IPS-11a (cell line): ENCODE data around the gene OSBPL1A.
A peak's percentile ranks its signal among the peaks of the same experiment; 100 is the strongest.
"Not testable (repeated sequence)": the region's sequence is repeated elsewhere in the genome, so short reads cannot be mapped to it uniquely, and the experiment has no call there.

Source experiments
- H3K4me3 ChIP-seq: one replicate; pipeline ENCODE4 v1.5.1; 2013; ENCODE audit warnings: low read depth, low read length, control low read depth

Gene OSBPL1A

DNA sequence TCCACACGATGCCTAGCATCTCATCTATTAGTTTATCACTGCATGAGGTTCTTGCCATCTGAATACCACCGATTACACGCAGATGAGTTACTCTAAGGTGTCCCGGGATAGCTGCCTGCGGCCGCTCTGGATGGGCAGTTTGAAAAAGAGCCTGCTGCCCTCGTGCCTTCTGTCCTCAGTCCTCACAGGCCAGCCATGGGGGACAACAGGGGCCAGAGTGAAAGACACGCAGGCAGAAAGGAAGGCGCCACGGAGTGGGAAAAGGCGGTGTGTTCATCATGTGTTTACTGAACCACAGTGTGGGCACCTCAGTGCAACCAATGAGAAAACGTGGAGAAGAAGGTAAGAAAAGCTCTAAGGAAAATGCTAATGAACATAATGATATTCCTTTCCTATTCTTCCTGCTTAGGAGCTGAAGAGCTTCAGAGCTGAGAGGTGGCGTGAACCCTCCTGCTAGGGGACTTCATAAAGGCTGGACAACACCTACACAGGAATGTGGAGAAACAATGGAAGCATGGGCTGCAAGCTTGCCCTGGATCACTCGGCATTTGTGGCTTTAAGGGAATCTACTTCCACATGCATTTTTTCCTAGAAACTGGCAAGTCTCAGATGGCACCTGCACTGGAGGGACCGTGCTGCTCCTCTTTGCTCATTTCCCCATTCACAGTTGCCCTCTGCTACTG lies 207.8 kb downstream of the OSBPL1A start:
- H3K4me3 ChIP-seq, result no peak overlapping the region

DNA sequence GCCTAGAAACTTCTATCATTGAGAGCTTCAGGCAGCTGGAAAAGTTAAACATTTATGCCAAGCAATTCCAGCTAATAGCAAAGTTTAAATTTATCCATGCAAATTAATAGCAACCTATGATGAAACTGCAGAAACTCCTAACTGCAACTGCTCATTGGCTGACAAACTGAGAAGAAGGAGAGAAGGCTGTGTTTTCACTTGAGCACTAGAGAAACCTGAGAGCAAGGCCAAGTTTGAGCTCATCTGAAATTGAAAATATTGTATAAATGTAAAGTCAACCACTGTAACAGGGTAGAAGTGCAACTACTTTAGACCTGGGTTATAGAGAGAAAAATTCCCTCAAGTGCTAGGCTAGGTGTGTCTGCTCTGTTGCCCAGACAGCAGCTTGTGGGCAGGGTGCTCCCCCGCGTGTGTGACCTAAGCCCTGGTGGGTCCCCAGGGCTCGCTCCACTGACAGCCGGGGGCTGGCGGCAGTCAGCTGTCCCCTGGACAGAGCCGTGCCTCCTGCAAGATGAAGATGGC lies 208.6 kb downstream of the OSBPL1A start:
- H3K4me3 ChIP-seq, result no peak overlapping the region

DNA sequence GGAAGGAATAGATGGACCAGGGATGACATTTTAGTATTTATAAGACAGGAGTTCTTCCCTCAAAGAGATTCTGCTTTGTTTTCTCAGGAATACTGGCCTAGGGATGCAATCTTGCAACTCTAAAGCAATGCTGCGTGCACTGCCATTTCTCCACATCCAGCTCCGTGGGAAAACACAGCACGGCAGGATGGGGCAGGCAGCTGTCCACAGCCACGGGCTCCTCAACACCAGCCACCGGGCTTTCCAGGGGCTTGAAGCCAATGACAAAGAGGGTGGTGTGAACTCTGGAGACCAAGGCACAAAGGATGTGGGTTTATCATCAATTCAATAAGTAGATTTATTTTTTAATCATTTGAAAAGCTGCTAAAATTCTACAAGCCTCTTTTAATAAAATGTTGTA lies 209.5 kb downstream of the OSBPL1A start:
- no peak overlapping the region for H3K4me3 ChIP-seq

DNA sequence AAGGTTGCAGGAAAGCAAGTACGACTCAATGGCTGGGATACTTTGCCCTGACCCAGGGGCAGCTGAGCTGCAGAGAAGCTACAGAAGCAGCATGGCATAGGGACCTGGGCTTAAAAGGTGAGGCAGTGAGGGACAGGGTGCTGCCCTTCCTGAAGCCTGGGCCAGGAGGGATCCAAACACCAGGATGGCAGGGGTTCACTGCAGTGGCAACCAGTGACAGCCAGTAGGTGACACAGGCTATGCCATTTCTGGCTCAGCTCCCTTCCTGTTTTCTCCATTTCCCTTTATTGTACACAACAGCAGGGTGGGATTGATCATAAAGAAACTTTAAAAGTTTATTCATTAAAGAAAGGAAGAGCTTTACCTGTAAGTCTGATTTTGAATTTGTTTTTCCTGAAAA lies 209.9 kb downstream of the OSBPL1A start:
- H3K4me3 ChIP-seq, result no peak overlapping the region

DNA sequence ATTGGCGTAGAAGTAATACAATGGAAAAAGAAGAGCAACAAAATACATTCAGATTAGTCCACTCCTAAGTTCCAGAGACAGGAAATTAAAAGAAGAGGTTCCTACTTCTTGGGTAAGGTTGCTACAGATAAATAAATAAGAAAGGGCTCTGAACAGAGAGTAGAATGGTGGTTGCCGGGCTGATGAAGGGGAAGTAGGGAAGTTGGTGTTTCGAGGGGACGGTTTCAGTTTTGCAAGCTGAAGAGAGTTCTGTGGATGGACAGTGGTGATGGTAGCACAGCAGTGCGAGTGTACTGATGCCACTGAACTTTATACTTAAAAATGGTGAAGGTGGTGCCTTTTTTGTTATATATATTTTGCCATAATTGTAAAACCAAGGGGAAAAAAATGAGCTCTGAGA lies 210.6 kb downstream of the OSBPL1A start:
- no peak overlapping the region for H3K4me3 ChIP-seq

DNA sequence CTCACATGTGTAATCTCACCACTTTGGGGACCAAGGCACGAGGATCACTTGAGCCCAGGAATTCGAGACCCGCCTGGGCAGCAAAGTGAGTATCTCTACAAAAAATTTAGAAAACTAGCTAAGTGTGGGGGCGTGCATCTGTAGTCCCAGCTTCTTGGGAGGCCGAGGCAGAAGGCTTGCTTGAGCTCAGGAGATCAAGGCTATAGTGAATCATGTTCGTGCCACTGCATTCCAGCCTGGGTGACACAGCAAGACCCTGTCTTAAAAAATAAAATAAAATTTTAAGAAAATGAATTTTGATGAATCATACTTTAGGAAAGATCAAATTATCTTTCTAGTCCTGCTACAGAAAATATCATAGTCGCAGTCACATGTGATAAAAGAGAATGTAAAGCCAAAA lies 211.8 kb downstream of the OSBPL1A start:
- no peak overlapping the region for H3K4me3 ChIP-seq

DNA sequence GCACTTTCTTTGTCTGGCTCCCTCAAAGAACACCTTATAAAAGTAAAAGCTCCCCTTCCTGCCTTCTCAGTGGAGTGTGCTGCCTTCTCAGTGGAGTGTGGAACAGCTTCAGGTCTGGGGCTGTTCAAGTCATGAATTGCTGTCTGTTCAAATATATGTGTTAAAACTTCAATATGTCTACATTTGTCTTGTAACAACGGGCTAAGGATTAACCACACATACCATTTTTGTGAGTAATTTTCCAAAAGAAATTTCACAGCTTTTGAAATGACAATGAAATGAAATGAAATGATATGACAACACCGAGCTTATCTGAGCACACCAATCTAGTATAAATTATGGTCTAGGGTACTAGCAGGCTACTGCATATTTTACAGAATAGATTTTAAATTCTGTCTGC lies 215.8 kb downstream of the OSBPL1A start:
- H3K4me3 ChIP-seq, result no peak overlapping the region

DNA sequence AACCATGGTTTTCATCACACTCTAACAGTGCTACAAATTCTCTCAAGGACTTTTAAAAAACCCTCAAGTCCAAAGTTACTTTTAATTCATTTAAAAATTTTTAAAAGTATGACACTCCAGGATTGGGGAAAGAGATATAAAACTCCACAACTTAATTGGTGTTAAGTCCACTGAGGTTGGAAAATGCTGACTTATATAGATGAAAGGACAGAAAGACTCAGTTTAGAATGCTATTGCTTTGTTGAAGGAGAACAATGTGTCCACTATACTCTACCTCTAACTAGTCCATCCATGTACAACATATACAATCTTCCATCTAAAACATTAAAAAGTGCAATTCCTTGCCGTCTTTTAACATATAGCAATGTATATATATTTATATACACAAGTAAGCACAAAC lies 217.6 kb downstream of the OSBPL1A start:
- no peak overlapping the region for H3K4me3 ChIP-seq

DNA sequence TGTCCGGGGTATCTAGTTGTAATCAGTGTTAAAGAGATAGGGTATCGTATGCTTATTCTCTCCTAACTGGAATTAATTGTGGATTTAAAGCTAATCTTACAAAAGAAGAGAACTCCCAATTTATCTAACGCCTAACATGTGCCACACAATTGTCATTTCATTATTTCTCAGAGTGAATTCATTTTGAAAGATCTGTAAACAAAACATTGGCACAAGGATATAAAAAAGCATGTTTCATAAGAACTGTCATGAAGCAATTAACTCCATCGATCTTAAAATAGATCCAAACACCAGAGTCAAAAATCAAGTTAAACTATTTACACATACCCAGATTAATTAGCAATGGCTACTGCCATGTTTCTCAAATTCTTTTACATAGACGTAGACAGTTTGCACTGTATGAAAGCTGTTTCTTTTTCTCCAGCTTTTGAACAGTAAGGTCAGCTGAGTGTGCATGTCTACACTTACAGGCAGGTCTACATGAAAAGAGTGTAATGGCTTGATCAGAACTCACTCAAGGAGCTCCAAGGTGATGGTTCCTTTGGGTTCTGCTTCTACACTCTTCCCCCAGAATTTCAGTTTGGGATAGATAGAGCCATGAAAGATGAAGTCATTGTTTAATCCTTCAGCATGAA lies 220.0 kb downstream of the OSBPL1A start:
- no peak overlapping the region for H3K4me3 ChIP-seq

DNA sequence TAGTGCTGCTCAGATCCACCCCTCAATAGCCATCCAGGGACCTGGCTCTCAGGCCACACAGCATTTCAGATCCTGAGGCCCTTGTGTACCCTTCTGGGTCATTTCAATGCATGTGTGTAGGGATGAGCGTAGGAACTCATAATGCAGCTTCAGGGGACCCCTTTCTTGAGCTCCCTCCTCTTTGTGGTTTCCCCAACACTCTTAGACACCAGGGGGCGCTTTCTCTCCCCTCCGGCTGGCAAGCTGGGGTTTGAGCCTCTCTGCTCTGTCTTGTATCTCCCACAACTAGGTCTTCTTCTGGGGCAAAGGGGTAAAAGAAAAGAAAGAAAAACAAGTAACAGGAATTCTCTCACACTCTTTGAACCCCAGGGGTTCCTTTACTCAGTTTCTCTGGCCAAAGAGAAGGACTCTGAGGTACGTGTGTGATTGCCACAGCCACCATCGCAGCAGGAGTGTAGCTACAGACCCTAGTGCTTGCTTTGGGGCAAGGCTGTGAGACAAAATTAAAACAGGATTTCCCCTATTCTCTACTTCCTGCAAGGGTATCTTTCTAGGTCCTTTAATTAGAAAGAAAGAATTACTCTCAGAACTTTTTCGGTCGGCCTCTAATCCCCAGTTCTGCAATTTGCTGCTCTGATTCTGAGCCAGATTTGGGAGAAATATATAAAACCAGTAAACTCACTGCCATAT lies 220.8 kb downstream of the OSBPL1A start:
- H3K4me3 ChIP-seq, result no peak overlapping the region

DNA sequence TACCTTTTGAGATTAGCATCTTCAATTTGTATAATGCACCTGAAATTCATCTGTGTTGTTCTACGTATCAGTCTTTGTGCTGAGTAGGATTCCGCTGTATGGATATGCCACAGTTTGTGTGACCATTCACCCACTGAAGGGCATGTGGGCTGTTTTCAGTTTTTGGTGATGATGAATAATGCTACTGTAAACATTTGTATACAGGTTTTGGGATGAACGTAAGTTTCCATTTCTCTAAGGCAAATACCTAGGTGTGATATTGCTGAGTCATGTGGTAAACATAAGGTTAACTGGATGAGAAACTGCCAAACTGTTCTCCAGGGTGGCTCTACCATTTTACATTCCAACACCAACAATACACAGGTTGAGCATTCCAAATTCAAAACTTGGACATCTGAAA lies 223.6 kb downstream of the OSBPL1A start:
- no peak overlapping the region for H3K4me3 ChIP-seq

DNA sequence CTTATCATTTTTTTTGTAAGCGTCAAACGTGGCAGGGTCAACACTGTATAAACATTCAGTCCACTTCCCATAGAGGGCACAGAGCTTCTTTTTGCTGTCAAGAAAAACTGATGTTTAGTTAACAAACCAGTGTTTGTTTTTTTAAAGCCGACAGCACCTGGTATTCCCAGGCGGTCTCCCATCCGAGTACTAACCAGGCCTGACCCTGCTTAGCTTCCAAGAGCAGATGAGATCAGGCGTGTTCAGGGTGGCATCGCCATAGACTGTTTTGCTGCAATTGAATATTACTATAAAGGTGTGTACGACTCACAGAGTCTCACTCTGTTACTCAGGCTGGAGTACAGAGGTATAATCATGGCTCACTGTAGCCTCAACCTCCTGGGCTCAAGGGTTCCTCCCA lies 227.3 kb downstream of the OSBPL1A start:
- H3K4me3 ChIP-seq, result no peak overlapping the region

DNA sequence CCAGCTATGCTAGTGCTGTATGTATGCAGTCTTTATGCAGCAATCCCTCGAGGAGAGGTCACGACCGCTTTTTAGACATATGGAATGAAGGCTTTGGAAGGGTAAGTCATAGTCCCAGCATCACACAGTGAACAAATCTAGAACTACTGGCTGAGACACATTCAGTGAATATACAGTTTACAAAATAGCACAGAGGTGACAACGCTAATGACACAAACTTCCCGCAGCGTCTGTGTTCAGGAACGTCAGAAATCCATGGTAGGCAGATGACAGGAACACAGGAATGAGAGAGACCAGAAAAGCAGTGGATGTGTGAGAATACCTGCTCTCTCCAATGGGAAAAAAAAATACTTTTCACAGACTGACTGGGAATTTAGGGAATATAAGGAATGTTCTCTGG lies 229.1 kb downstream of the OSBPL1A start:
- H3K4me3 ChIP-seq, result no peak overlapping the region

DNA sequence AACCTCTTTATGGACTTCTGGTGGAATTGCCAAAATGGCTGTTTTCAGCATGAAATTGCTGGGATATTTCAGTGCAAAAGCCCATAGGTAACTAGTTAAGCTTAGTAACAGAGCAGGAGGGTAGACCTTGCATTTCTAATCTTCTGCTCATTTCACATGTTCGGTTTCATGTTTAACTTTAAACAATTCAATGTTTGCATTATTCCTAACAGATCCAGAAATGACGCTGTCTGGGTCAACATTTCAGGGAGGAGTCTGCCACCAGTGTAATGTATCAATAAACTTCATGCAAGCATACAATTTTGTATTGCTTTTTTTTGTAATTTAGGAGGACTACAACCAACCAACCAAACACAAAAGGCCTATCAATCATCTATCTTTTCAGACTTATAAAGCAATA lies 236.3 kb downstream of the OSBPL1A start:
- no peak overlapping the region for H3K4me3 ChIP-seq

DNA sequence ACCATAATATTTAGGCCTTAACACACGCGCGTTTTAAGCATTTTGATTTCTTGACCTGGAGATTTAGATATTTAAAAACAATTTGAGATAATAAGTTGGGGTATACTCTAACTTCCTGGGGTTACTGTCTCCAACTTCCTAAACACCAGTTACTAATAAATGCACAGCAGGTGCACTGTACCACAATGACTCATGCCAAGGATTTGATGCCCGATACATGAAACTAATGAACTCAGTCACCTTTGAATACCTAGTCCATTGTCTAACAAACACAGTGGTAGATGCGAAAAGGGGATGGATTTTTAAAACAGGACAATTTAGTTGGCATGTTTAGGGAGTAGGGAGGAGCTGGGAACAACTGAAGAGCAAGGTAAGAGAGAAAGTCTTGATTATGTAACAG lies 237.5 kb downstream of the OSBPL1A start:
- H3K4me3 ChIP-seq, result no peak overlapping the region

DNA sequence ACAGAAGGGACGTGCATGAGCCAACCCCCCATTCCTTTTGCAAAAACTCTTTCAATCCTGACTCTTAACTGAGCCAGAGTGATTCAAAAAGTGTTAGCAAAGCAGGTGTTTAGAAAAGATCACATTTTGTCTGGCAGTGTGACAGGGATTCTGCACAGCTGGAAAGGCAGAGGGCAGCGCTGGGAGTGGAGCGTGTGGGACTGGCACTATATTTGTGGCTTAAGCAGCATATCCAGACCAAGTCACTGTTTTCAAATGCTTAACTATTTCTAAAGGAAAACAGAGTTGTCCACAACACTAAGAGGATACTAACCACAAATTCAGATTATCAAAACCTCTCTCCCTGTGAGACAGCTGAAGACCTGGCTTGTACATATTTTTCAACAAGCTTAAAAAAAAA lies 239.8 kb downstream of the OSBPL1A start:
- no peak overlapping the region for H3K4me3 ChIP-seq

DNA sequence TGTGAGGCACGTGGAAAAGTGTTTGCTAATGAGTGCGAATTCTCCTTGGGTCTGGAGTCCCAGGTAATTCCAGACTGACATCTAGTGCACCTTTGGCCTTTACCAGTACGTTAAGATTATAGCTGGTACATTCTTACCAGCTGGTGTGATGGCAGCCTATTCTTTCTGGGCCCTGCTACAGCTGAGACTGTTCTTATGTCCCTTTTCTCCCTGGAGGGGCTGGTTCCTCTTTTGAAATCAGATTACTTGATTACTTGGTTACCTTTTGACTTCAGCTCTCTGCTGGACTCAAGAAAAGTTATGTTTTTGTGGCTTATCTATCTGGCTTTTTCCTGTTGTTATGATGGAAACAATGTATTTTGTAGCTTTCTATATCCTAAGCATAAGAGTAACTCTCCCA lies 244.2 kb downstream of the OSBPL1A start:
- no peak overlapping the region for H3K4me3 ChIP-seq

DNA sequence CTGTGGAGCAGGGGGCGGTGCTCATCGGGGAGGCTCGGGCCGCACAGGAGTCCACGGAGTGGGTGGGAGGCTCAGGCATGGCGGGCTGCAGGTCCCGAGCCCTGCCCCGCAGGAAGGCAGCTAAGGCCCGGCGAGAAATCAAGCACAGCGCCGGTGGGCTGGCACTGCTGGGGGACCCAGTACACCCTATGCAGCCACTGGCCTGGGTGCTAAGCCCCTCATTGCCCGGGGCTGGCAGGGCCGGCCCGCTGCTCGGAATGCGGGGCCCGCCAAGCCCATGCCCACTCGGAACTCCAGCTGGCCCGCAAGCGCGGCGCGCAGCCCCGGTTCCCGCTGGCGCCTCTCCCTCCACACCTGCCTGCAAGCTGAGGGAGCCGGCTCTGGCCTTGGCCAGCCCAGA lies 248.0 kb downstream of the OSBPL1A start:
- not testable (repeated sequence) for H3K4me3 ChIP-seq

DNA sequence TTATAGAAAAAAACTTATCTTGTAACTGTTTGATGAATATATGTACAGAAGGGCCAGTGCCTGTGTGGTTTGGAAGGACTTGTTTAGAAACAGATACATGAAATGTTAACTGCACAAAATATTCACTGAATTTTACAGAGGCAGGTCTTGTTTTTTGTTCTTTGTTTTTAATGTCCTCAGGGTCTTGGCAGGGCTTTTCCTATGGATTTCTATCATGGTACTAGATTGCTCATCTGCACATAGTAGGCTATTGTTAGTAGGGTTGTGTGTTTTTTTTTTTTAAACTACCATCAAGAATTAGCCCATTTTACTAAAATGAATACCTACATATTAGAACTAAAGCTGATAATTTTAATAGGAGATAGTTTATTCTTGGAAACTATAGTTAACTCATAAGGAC lies 255.2 kb downstream of the OSBPL1A start:
- no peak overlapping the region for H3K4me3 ChIP-seq

DNA sequence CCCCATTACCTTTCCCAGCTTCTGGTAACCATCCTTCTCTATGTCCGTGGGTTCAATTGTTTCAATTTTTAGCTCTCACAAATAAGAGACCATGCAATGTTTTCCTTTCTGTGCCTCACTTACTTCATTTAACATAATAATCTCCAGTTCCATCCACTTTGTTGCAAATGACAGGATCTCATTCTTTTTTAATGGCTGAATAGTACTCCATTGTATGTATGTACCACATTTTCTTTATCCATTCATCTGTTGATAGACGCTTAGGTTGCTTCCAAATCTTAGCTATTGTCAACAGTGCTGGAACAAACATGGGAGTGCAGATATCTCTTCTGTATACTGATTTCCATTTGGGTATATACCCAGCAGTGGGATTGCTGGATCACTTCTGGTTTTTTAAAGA lies 256.9 kb downstream of the OSBPL1A start:
- no peak overlapping the region for H3K4me3 ChIP-seq

DNA sequence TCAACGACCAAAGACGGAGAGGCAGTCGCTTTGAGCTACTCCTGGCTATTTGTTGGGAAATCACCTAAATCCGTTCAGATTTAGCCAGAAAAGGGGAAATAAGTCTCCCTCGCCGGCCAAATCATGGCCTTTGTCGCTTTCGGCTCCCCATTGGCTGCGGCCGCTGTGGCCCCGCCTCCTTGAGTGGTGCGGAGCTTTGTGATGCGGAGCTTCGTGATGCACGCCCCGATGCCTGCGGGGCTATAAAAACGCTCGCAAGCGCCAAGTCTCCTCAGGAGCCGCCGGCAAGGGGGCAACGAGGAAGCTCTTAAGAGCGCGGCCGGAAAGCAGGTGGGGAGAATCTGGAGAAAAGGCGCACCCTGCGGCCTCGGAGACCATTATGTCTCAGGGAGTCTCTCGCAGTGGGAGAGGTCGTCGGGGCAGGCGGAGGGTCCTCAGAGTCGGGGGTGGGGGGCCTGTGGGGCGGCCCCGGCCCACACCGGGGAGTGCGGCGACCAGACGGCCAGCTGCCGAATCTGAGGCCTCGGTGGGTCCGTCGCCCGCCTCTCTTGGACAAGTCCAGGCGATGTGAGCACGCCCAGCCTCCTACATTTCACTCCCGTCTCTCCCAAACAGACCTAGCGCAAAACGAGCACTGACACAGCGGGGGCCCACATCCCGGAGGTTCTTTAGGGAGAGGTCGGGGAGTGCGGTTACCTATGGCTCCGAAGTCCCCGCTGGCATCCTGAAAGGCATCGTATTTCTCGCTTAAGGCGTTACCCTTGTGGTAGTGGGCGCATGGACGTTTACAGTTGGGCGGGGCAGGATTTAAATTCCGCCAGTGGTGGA lies 258.6 kb downstream of the OSBPL1A start, which contains the start of gene CABYR:
Gene CABYR, plus strand, starts transcription at position 274 of the 828 bp plus-strand sequence. CDS start 4,053 bp downstream, outside the sequence.
- H3K4me3 ChIP-seq, result peak within 1 kb of the TSS; percentile 65
